SK-N-SH treated with all-trans-retinoic acid at 6 μM for 48 hours (cell line): ENCODE data around the gene PRRT1.

Source experiments
- ATAC-seq: fragments of 200-7000 bp; cut with Tn5 transposase; 3 replicates; pipeline ENCODE4 v1.9.1; 2020; ENCODE audit warnings: mild to moderate bottlenecking, moderate library complexity
- ARNTL ChIP-seq: fragments of 450-650 bp; formaldehyde crosslinking; IDR thresholded peaks from 2 replicates; pipeline ENCODE4 v1.5.0; 2020; ENCODE audit warnings: low read depth, mild to moderate bottlenecking, moderate library complexity, borderline replicate concordance
- CSDC2 ChIP-seq: fragments of 250-450 bp; sonication (Bioruptor Pico); IDR thresholded peaks from 2 replicates; pipeline ENCODE4 v1.5.0; 2020; ENCODE audit warnings: mild to moderate bottlenecking, moderate library complexity
- ESRRG ChIP-seq: fragments of 250-450 bp; sonication (Bioruptor Pico); IDR thresholded peaks from 2 replicates; pipeline ENCODE4 v1.6.1; 2021; ENCODE audit warnings: mild to moderate bottlenecking
- GLIS3 ChIP-seq: fragments of 250-450 bp; sonication (Bioruptor Pico); IDR thresholded peaks from 2 replicates; pipeline ENCODE4 v1.5.0; 2020; ENCODE audit warnings: mild to moderate bottlenecking, moderate library complexity
- ISL1 ChIP-seq: fragments of 250-450 bp; sonication (Bioruptor Pico); IDR thresholded peaks from 2 replicates; pipeline ENCODE4 v2.1.2; 2022; ENCODE audit warnings: mild to moderate bottlenecking, moderate library complexity
- POU6F1 ChIP-seq: fragments of 250-450 bp; sonication (Bioruptor Pico); IDR thresholded peaks from 2 replicates; pipeline ENCODE4 v1.8.0; 2021; ENCODE audit warnings: low read depth, mild to moderate bottlenecking, moderate library complexity, borderline replicate concordance
- RARB ChIP-seq: fragments of 250-450 bp; sonication (Bioruptor Pico); IDR thresholded peaks from 2 replicates; pipeline ENCODE4 v1.8.0; 2021; ENCODE audit warnings: mild to moderate bottlenecking, moderate library complexity
- SNAI2 ChIP-seq: fragments of 250-450 bp; sonication (Bioruptor Pico); IDR thresholded peaks from 2 replicates; pipeline ENCODE4 v1.5.0; 2020; ENCODE audit warnings: mild to moderate bottlenecking, moderate library complexity
- TCF4 ChIP-seq: fragments of 250-450 bp; sonication (Bioruptor Pico); IDR thresholded peaks from 2 replicates; pipeline ENCODE4 v1.8.0; 2021; ENCODE audit warnings: mild to moderate bottlenecking, moderate library complexity, borderline replicate concordance
- TOX ChIP-seq: fragments of 250-450 bp; sonication (Bioruptor Pico); IDR thresholded peaks from 2 replicates; pipeline ENCODE4 v1.8.0; 2021; ENCODE audit warnings: mild to moderate bottlenecking, moderate library complexity, borderline replicate concordance
- ZFP3 ChIP-seq: fragments of 250-450 bp; sonication (Bioruptor Pico); IDR thresholded peaks from 2 replicates; pipeline ENCODE4 v1.5.0; 2020; ENCODE audit warnings: mild to moderate bottlenecking, moderate library complexity
- ZFP30 ChIP-seq: fragments of 450-650 bp; formaldehyde crosslinking; IDR thresholded peaks from 2 replicates; pipeline ENCODE4 v1.5.0; 2022; ENCODE audit warnings: mild to moderate bottlenecking, moderate library complexity
- ZNF565 ChIP-seq: fragments of 450-650 bp; formaldehyde crosslinking; conservative IDR thresholded peaks from 2 replicates; pipeline ENCODE4 v1.5.0; 2020; ENCODE audit warnings: low read depth, mild to moderate bottlenecking, moderate library complexity
- ZNF70 ChIP-seq: fragments of 450-650 bp; formaldehyde crosslinking; IDR thresholded peaks from 2 replicates; pipeline ENCODE4 v1.5.0; 2020; ENCODE audit warnings: mild to moderate bottlenecking, moderate library complexity
- ZNF8 ChIP-seq: fragments of 450-650 bp; formaldehyde crosslinking; IDR thresholded peaks from 2 replicates; pipeline ENCODE4 v1.5.0; 2020; ENCODE audit warnings: mild to moderate bottlenecking, moderate library complexity
- TF ChIP-seq, protein P1 (sequence below): fragments of 250-450 bp; sonication (Bioruptor Pico); IDR thresholded peaks from 2 replicates; pipeline ENCODE4 v1.8.0; 2020; ENCODE audit warnings: mild to moderate bottlenecking, moderate library complexity, borderline replicate concordance
- TF ChIP-seq, protein P2 (sequence below): fragments of 250-450 bp; sonication (Bioruptor Pico); IDR thresholded peaks from 2 replicates; pipeline ENCODE4 v1.5.0; 2020; ENCODE audit warnings: mild to moderate bottlenecking, moderate library complexity
- TF ChIP-seq, protein P3 (sequence below): fragments of 250-450 bp; sonication (Bioruptor Pico); IDR thresholded peaks from 2 replicates; pipeline ENCODE4 v1.5.1; 2021; ENCODE audit warnings: mild to moderate bottlenecking, moderate library complexity

Gene PRRT1

GRCh38 chr6:32132110-32132509 is 19.6 kb downstream of the PRRT1 start:
- ATAC-seq = no peak
- TF ChIP-seq ZNF8 (CRISPR knock-in tag) (no peak), ZNF70 (CRISPR knock-in tag) (no peak)
- TF ChIP-seq, protein P1, sequence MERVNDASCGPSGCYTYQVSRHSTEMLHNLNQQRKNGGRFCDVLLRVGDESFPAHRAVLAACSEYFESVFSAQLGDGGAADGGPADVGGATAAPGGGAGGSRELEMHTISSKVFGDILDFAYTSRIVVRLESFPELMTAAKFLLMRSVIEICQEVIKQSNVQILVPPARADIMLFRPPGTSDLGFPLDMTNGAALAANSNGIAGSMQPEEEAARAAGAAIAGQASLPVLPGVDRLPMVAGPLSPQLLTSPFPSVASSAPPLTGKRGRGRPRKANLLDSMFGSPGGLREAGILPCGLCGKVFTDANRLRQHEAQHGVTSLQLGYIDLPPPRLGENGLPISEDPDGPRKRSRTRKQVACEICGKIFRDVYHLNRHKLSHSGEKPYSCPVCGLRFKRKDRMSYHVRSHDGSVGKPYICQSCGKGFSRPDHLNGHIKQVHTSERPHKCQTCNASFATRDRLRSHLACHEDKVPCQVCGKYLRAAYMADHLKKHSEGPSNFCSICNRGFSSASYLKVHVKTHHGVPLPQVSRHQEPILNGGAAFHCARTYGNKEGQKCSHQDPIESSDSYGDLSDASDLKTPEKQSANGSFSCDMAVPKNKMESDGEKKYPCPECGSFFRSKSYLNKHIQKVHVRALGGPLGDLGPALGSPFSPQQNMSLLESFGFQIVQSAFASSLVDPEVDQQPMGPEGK = no peak

GRCh38 chr6:32131439-32131948 is 20.2 kb downstream of the PRRT1 start:
- TF ChIP-seq ESRRG (CRISPR knock-in tag) (no peak), RARB (CRISPR knock-in tag) (no peak), ZNF70 (CRISPR knock-in tag) (no peak), TCF4 (CRISPR knock-in tag) (no peak), ARNTL (CRISPR knock-in tag) (no peak), GLIS3 (CRISPR knock-in tag) (no peak), ZFP30 (CRISPR knock-in tag) (no peak), ZNF565 (CRISPR knock-in tag) (no peak), ZNF8 (CRISPR knock-in tag) (no peak), SNAI2 (CRISPR knock-in tag) (no peak), ZFP3 (CRISPR knock-in tag) (no peak)
- TF ChIP-seq, protein P2, sequence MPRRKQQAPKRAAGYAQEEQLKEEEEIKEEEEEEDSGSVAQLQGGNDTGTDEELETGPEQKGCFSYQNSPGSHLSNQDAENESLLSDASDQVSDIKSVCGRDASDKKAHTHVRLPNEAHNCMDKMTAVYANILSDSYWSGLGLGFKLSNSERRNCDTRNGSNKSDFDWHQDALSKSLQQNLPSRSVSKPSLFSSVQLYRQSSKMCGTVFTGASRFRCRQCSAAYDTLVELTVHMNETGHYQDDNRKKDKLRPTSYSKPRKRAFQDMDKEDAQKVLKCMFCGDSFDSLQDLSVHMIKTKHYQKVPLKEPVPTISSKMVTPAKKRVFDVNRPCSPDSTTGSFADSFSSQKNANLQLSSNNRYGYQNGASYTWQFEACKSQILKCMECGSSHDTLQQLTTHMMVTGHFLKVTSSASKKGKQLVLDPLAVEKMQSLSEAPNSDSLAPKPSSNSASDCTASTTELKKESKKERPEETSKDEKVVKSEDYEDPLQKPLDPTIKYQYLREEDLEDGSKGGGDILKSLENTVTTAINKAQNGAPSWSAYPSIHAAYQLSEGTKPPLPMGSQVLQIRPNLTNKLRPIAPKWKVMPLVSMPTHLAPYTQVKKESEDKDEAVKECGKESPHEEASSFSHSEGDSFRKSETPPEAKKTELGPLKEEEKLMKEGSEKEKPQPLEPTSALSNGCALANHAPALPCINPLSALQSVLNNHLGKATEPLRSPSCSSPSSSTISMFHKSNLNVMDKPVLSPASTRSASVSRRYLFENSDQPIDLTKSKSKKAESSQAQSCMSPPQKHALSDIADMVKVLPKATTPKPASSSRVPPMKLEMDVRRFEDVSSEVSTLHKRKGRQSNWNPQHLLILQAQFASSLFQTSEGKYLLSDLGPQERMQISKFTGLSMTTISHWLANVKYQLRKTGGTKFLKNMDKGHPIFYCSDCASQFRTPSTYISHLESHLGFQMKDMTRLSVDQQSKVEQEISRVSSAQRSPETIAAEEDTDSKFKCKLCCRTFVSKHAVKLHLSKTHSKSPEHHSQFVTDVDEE (CRISPR knock-in tag) = no peak
- TF ChIP-seq, protein P1 = no peak
- TF ChIP-seq, protein P3, sequence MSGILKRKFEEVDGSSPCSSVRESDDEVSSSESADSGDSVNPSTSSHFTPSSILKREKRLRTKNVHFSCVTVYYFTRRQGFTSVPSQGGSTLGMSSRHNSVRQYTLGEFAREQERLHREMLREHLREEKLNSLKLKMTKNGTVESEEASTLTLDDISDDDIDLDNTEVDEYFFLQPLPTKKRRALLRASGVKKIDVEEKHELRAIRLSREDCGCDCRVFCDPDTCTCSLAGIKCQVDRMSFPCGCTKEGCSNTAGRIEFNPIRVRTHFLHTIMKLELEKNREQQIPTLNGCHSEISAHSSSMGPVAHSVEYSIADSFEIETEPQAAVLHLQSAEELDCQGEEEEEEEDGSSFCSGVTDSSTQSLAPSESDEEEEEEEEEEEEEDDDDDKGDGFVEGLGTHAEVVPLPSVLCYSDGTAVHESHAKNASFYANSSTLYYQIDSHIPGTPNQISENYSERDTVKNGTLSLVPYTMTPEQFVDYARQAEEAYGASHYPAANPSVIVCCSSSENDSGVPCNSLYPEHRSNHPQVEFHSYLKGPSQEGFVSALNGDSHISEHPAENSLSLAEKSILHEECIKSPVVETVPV (CRISPR knock-in tag) = no peak
- no peak for ATAC-seq

DNA sequence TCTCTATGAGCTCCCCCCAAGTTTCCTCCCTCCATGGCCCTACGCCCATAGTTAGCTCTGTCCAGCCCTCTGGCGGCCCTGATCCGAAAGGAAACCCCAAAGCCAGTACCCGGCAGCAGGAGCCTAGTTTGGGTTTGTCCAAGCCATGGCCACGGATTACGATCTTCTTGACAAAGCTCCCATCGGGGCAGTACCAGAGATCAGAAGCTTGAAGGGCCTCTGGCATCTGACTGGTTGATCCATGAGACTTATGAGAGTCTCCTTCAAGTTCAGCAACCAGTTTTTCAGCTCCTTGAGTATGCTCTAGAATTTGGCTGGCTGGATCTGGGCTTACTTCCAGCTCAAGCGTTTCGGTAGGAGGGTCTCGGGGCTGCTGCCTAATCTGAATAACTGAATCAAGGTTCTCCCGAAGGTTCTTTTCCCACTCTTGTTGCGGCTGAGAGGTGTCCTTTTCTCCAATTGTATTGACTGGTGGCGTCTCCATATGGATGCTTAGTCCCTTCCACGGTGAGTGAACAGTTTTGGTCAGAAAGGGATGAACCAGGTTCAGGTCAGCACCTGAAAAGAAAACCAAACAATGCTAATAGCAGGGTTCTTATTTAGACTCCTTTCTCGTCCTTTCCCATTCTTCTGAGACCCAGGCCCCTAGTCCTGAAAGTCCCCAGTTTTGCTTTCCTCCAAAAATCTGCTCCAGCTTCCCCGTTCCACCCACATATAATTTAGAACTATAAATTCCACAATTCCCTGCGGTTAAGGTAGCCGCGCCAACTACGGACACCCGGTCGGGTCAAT is 22.2 kb downstream of the PRRT1 start:
- ATAC-seq = peak; percentile 25
- TF ChIP-seq ZFP30 (CRISPR knock-in tag) (no peak), SNAI2 (CRISPR knock-in tag) (no peak), TOX (CRISPR knock-in tag) (no peak), POU6F1 (CRISPR knock-in tag) (no peak), RARB (CRISPR knock-in tag) (no peak), ESRRG (CRISPR knock-in tag) (no peak), ISL1 (CRISPR knock-in tag) (no peak), CSDC2 (CRISPR knock-in tag) (no peak), ZNF8 (CRISPR knock-in tag) (no peak), ZNF70 (CRISPR knock-in tag) (no peak), TCF4 (CRISPR knock-in tag) (no peak), ARNTL (CRISPR knock-in tag) (no peak)
- TF ChIP-seq, protein P1 = no peak
- TF ChIP-seq, protein P3 (CRISPR knock-in tag) = no peak
- TF ChIP-seq, protein P2 (CRISPR knock-in tag) = no peak
